Spleen (tissue), 7 donors: ENCODE results near the gene TTC28.

Experiments
- CTCF ChIP-seq, 11 experiments: fragments of 200-600 bp in 7 of 11; fragments of 450-650 bp in 4 of 11; sonication (generic) in 4 of 11; IDR thresholded peaks in 8 of 11; conservative IDR thresholded peaks in 3 of 11; 1 replicate in 7 of 11; 2 replicates in 4 of 11; pipeline versions ENCODE4 v1.4.0 to v1.8.0; 2016 to 2021; ENCODE audit warnings: antibody characterized with exemption in 11 of 11, inconsistent platforms in 4 of 11, mild to moderate bottlenecking in 1 of 11
- POLR2AphosphoS5 ChIP-seq, 3 donors: sonication (generic); formaldehyde crosslinking; IDR thresholded peaks; one replicate each; pipeline ENCODE4 v1.5.1; 2017; ENCODE audit warnings: antibody characterized with exemption in 3 of 3
- donor health status: DM: no; HTN: no; CAD: no; lungs with moderate emphysema.
- donor health status: DM: no; HTN: no; CAD: no.
- donor health status: DM: no; HTN: no; CAD: no.

GRCh38 chr22:28438183-28438768 lies 241.4 kb downstream of the TTC28 start:
- TF ChIP-seq CTCF (IDR thresholded peaks at IDR 0.05 in 8 of 11, conservative IDR thresholded peaks at IDR 0.05 in 3 of 11) = no peak
- no peak for TF ChIP-seq POLR2AphosphoS5 (IDR thresholded peaks at IDR 0.05)
